Lower lobe of right lung (tissue), 2 donors: ENCODE data around the gene HIF1A. TPM values are rescaled to one million over a fixed set of nuclear protein-coding genes. Genes with fewer than 3 reads are reported as not detected.

Experiments
- ATAC-seq, 2 donors: fragments of 200-7000 bp; cut with Tn5 transposase; one replicate each; pipeline ENCODE4 v1.9.1; 2020 to 2022; ENCODE audit warnings: mild to moderate bottlenecking in 2 of 2, moderate library complexity in 2 of 2
- DNase-seq: peaks from one replicate; pipeline ENCODE4 v3.0.0-alpha.2; 2020
- H3K27ac ChIP-seq: fragments of 200-600 bp; one replicate; pipeline ENCODE4 v1.8.0; 2022
- H3K27me3 ChIP-seq: fragments of 200-600 bp; one replicate; pipeline ENCODE4 v1.8.0; 2022; ENCODE audit warnings: low read depth
- H3K36me3 ChIP-seq: fragments of 200-600 bp; one replicate; pipeline ENCODE4 v1.8.0; 2022; ENCODE audit warnings: mild to moderate bottlenecking
- H3K4me1 ChIP-seq: fragments of 200-600 bp; one replicate; pipeline ENCODE4 v1.8.0; 2022
- H3K4me3 ChIP-seq: fragments of 200-600 bp; one replicate; pipeline ENCODE4 v1.8.0; 2022; ENCODE audit warnings: mild to moderate bottlenecking
- H3K9me3 ChIP-seq: fragments of 200-600 bp; one replicate; pipeline ENCODE4 v1.8.0; 2022
- CTCF ChIP-seq: fragments of 200-600 bp; IDR thresholded peaks from one replicate; pipeline ENCODE4 v1.8.0; 2022; ENCODE audit warnings: antibody characterized with exemption, mild to moderate bottlenecking
- intact Hi-C: fragments of 100-400 bp; cut with DNase I; formaldehyde crosslinking; loops from one replicate; pipeline ENCODE4 v1.11.0; 2022
- total RNA-seq: library from RNA; stranded (reverse); fragmentation: NEBNext Ultra II Directional; extraction: Animal tissue kit (Norgen Biotek cat#: 25700); gene quantifications from one replicate; pipeline ENCODE4 v1.2.1, GENCODE V29; 2021
- donor health status: DM: no; HTN: yes; CAD: no; lungs with severe emphysema.

The HIF1A gene
- total RNA-seq, 1 donor from 2014 or later: 68.6 TPM

GRCh38 chr14:61719344-61720293 is 24.3 kb downstream of the HIF1A start:
- no peaks in the 10 kb centered on the region for H3K9me3 ChIP-seq
- peaks cover 36% of the 10 kb centered on the region for H3K36me3 ChIP-seq
- no peaks in the 10 kb centered on the region for H3K27me3 ChIP-seq
- peaks cover 48% of the 10 kb centered on the region for H3K4me1 ChIP-seq
- H3K4me3 ChIP-seq: no peak overlapping the region
- intact Hi-C loops: loop anchor here (5.0 kb wide), 1 partner anchor 242 kb away; no protein-coding TSS in a partner anchor
- DNase-seq (no peak), ATAC-seq (peak in 1 of 2 donors; percentile 32)
- H3K27ac ChIP-seq: no peak overlapping the region
- TF ChIP-seq CTCF: no peak

- ATAC-seq (no peak), DNase-seq (no peak)
- H3K9me3 ChIP-seq: no peaks in the 10 kb centered on the region
- H3K4me1 ChIP-seq: peaks cover 43% of the 10 kb centered on the region
- no peak for TF ChIP-seq CTCF
- intact Hi-C loops: no loop called here
- H3K36me3 ChIP-seq: peaks cover 43% of the 10 kb centered on the region
- no peak overlapping the region for H3K27ac ChIP-seq
- H3K4me3 ChIP-seq: no peak overlapping the region
- H3K27me3 ChIP-seq: no peaks in the 10 kb centered on the region
These were observed 25.0 kb downstream of the HIF1A start for GRCh38 chr14:61720294-61720661.

GRCh38 chr14:61720741-61721140 is 25.4 kb downstream of the HIF1A start:
- peaks cover 48% of the 10 kb centered on the region for H3K36me3 ChIP-seq
- H3K27me3 ChIP-seq: no peaks in the 10 kb centered on the region
- no peak overlapping the region for H3K27ac ChIP-seq
- H3K4me3 ChIP-seq: no peak overlapping the region
- no peaks in the 10 kb centered on the region for H3K9me3 ChIP-seq
- intact Hi-C loops: no loop called here
- no peak for ATAC-seq
- TF ChIP-seq CTCF: no peak
- DNase-seq: no peak
- peaks cover 43% of the 10 kb centered on the region for H3K4me1 ChIP-seq

GRCh38 chr14:61724133-61724532 is 28.8 kb downstream of the HIF1A start:
- Histone ChIP-seq H3K9me3 (no peaks in the 10 kb centered on the region), H3K4me3 (no peak overlapping the region), H3K4me1 (peaks cover 14% of the 10 kb centered on the region), H3K36me3 (peaks cover 74% of the 10 kb centered on the region), H3K27me3 (no peaks in the 10 kb centered on the region), H3K27ac (no peak overlapping the region)
- intact Hi-C loops: no loop called here
- ATAC-seq: no peak
- TF ChIP-seq CTCF: no peak
- DNase-seq: no peak

- no peak for ATAC-seq
- no peak for TF ChIP-seq CTCF
- Histone ChIP-seq H3K4me1 (peaks cover 4% of the 10 kb centered on the region), H3K27me3 (no peaks in the 10 kb centered on the region), H3K36me3 (peaks cover 87% of the 10 kb centered on the region), H3K9me3 (no peaks in the 10 kb centered on the region), H3K27ac (no peak overlapping the region), H3K4me3 (no peak overlapping the region)
- DNase-seq: no peak
- intact Hi-C loops: no loop called here
These were observed 31.7 kb downstream of the HIF1A start for GRCh38 chr14:61726778-61727658.
